Activated CD8-positive, alpha-beta memory T cell treated with anti-CD3 and anti-CD28 coated beads, Interleukin-2, amount 10 ng/mL, durations not matched to agents 7 days and 5 days (primary cell): ENCODE data around the gene MIDN. TPM values are rescaled to one million over a fixed set of nuclear protein-coding genes. Genes with fewer than 3 reads are reported as not detected.
A peak's percentile ranks its signal among the peaks of the same experiment; 100 is the strongest.

Experiments
- ATAC-seq: fragments of 150-1000 bp; cut with Tn5 transposase; one replicate; pipeline ENCODE4 v1.10.0; 2021; ENCODE audit warnings: moderate library complexity
- CTCF ChIA-PET: fragments of 350-600 bp; sonication (Branson Sonifier 250); formaldehyde crosslinking; loops from one replicate; lab custom pipeline; 2021; ENCODE audit warnings: antibody characterized with exemption; lab: Charles Lee
- DNase-seq: peaks from one replicate; pipeline ENCODE4 v3.0.0-alpha.2; 2020
- H3K27ac Mint-ChIP-seq: one replicate; pipeline ENCODE4 v1.8.0; 2021; ENCODE audit warnings: mild to moderate bottlenecking, mixed read lengths
- H3K27me3 Mint-ChIP-seq: one replicate; pipeline ENCODE4 v1.8.0; 2021; ENCODE audit warnings: mixed read lengths
- H3K36me3 Mint-ChIP-seq: one replicate; pipeline ENCODE4 v1.8.0; 2021; ENCODE audit warnings: mild to moderate bottlenecking, mixed read lengths
- H3K4me1 Mint-ChIP-seq: one replicate; pipeline ENCODE4 v1.8.0; 2021; ENCODE audit warnings: mixed read lengths
- H3K4me3 Mint-ChIP-seq: one replicate; pipeline ENCODE4 v1.8.0; 2021; ENCODE audit warnings: mild to moderate bottlenecking, moderate library complexity, mixed read lengths
- H3K9me3 Mint-ChIP-seq: one replicate; pipeline ENCODE4 v1.8.0; 2022; ENCODE audit warnings: low read depth, mixed read lengths
- total RNA-seq, 2 experiments: library from RNA; stranded (reverse); gene quantifications; one replicate each; pipeline ENCODE4 v1.2.3, GENCODE V29; 2021

MIDN gene
- total RNA-seq, 2 experiments from 2014 or later: 73.3 to 88.6 TPM

DNA sequence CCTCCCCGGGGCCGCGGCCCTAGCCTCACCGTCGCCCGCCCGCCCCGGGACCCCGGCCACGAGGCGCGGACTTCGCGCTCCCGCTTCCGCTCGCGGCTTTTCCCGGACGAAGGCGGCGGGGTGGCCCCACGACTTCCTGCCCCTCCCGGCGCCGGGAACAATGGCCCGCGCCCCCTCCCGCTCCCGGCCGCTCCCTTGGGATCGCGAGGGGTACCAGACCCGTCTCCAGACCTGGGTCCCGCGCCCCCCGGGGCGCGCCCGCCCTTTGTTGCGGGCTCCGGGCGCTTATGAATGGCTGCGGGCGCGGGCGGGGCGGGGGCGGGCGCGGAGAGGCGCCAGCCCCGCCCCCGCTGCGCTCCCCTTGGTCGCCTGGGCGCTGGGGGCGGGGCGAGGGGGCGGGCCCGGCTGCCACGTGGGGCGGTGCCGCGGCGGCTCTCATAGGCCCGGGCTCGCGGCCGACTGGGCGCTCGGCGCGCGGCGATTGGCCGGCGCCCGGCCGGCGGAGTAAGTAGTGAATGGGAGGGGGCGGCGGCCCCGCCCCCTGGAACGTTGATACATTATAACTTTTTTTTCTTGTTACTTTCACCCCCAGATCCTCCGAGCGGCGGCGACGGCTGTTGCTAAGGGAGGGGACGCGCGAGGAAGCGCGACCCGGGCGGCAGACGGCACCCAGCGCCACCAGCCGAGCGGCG is 1.1 kb downstream of the MIDN start:
- DNase-seq (peak; percentile 95), ATAC-seq (peak; percentile 56)
- no peaks in the 10 kb centered on the region for H3K9me3 Mint-ChIP-seq
- H3K27me3 Mint-ChIP-seq: no peaks in the 10 kb centered on the region
- CTCF ChIA-PET: interaction anchor here (0.6 to 1.0 kb wide), 5 partner anchors 9 to 25 kb away, joined by 3 to 14 read pairs (median 4); partner anchors contain the start of gene CIRBP
- H3K4me1 Mint-ChIP-seq: peaks cover 9% of the 10 kb centered on the region
- peaks cover 20% of the 10 kb centered on the region for H3K36me3 Mint-ChIP-seq
- H3K4me3 Mint-ChIP-seq: peak overlapping the region; percentile 74
- H3K27ac Mint-ChIP-seq: peak overlapping the region; percentile 82

DNA sequence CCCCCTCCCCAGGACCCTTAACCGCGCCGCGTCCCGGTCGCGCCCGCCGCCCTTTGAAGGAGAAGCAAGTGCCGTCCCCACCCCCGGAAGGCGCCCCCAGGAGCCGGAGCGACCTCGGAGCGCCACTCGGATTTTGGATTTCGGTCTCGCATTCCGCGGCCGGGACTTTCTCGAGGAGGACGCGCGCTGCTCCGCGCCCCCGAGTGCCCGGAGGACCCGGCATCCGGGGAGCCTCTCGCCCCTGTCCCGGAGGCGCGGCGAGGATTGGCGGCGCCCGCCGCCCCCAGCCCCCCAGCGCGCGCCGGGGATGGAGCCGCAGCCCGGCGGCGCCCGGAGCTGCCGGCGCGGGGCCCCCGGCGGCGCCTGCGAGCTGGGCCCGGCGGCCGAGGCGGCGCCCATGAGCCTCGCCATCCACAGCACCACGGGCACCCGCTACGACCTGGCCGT is 1.6 kb downstream of the MIDN start:
- Mint-ChIP-seq H3K4me1 (peaks cover 11% of the 10 kb centered on the region), H3K27ac (peak overlapping the region; percentile 82), H3K9me3 (no peaks in the 10 kb centered on the region), H3K4me3 (peak overlapping the region; percentile 74), H3K27me3 (no peaks in the 10 kb centered on the region), H3K36me3 (peaks cover 25% of the 10 kb centered on the region)
- CTCF ChIA-PET: interaction anchor here (1.0 kb wide), 1 partner anchor 17 kb away, joined by 9 read pairs; no protein-coding TSS in a partner anchor
- DNase-seq (no peak), ATAC-seq (no peak)

DNA sequence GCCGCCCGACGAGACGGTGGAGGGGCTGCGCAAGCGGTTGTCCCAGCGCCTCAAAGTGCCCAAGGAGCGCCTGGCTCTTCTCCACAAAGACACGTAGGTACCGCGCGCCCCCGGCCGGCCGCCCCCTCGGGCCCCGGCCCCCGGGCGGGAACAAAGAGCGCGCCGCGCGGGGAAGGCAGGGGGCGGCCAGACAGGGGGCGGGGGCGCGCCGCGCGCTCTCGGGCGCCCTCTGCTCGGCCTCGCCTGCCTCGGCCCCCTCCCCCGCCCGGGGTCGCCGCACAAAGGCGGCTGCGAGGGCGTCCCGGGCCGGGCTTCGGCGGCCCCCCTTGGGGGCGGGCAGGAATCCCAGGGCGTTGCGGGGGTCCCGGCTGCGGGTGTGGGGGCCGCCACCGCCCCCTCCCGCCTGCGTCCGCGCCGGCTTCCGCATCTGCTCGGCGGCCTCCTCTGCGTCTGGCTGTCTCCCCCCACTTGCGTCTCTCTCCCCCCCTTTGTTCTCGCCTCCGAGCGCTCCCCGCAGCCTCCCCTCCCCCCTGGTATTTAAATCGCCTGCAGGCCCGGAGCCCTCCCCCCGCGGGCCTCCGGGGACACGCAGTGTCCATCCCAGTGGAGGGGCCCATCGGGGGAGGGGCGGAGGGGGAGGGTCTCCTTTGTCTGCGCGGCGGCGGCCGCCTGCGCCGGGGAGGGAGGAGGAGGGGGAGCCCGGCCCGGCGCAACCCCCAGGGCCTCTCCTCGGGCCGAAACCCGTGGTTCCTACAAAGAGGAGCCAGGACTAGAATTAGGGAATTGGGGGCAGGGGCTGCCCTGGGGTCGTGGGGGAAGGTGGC is 2.3 kb downstream of the MIDN start:
- no peaks in the 10 kb centered on the region for H3K27me3 Mint-ChIP-seq
- H3K27ac Mint-ChIP-seq: peak overlapping the region; percentile 92
- peak overlapping the region; percentile 98 for H3K4me3 Mint-ChIP-seq
- H3K36me3 Mint-ChIP-seq: peaks cover 30% of the 10 kb centered on the region
- CTCF ChIA-PET: interaction anchor here (0.9 to 5.9 kb wide), 3 partner anchors 11 to 17 kb away, joined by 3 to 88 read pairs (median 9); partner anchors contain the start of gene CIRBP
- peak; percentile 76 for DNase-seq
- no peak for ATAC-seq
- peaks cover 13% of the 10 kb centered on the region for H3K4me1 Mint-ChIP-seq
- no peaks in the 10 kb centered on the region for H3K9me3 Mint-ChIP-seq

DNA sequence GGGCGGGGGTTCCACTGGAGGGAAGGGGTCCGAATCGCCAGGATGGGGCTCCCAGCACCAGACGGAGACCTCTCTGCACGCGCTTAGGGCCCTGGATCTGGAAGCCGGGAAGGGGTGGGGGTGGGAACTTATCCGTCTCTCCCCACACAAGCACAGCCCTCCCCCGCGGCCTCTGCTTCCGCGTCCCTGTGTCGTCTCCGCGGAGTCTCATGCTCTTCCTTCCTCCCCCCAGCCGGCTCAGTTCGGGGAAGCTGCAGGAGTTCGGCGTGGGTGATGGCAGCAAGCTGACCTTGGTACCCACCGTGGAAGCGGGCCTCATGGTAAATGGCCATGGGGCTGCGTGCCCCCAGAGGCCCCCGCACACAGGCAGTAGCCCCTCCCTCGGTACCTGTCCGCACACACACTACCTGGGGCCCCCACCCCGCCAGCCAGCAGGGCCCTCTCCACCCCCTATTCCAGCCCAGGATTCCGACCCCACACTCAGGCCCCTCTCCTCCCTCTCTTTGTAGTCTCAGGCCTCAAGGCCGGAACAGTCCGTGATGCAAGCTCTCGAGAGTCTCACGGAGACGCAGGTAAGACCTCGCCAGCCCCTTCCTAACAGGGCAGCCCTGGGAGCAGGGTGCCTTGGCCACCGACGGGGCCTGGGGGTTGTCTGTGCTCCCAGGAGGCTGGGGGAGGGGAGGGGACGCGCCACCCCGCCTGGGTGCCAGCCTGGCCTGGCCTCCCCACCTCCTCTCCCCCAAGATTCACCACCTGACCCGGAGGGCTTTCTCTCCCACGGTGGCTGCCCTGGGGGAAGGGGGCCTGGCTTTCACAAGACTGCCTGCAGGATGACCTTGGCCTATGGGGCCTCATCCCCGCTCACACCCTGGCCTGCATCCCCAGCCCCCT is 3.2 kb downstream of the MIDN start:
- peaks cover 30% of the 10 kb centered on the region for H3K36me3 Mint-ChIP-seq
- peaks cover 16% of the 10 kb centered on the region for H3K4me1 Mint-ChIP-seq
- no peaks in the 10 kb centered on the region for H3K9me3 Mint-ChIP-seq
- CTCF ChIA-PET: interaction anchor here (0.5 to 5.9 kb wide), 3 partner anchors 10 to 57 kb away, joined by 3 to 88 read pairs (median 3); partner anchors contain the start of gene CIRBP
- H3K27me3 Mint-ChIP-seq: no peaks in the 10 kb centered on the region
- DNase-seq (peak; percentile 83), ATAC-seq (no peak)
- peak overlapping the region; percentile 98 for H3K4me3 Mint-ChIP-seq
- H3K27ac Mint-ChIP-seq: peak overlapping the region; percentile 92

DNA sequence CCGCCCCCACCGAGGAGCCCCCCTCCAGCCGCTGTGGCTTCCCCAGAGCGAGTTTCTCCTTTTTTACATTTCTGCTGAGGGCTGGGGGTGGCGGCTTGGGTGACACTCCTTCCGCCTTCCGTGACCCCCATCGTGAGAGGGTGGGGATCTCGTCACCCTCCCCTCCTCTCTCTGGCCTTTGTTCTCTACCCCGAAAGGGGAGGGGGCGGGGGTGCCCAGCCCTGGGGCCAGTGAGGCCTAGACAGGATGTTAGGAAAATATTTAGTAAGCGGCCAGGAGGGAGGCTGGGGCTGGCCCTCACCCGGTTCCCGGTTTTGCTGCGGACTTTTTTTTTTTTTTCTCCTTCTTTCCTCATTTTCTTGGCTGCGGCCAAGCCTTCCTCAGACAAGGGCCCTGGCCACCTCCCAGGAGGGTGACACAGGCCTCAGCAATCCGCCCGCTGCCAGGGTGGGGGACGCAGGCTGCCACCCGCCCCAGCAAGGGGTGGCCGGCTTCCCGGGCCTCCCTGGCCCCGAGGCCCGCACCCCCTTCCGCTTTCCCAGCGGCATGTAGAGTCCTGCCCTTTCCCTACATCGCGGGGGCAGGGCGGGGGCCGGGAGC is 3.9 kb downstream of the MIDN start:
- H3K27ac Mint-ChIP-seq: peak overlapping the region; percentile 92
- peaks cover 31% of the 10 kb centered on the region for H3K36me3 Mint-ChIP-seq
- H3K4me3 Mint-ChIP-seq: peak overlapping the region; percentile 98
- no peak for ATAC-seq
- no peaks in the 10 kb centered on the region for H3K9me3 Mint-ChIP-seq
- H3K4me1 Mint-ChIP-seq: peaks cover 17% of the 10 kb centered on the region
- H3K27me3 Mint-ChIP-seq: no peaks in the 10 kb centered on the region
- DNase-seq: peak; percentile 84
- CTCF ChIA-PET: interaction anchor here (1.9 to 17.8 kb wide), 3 partner anchors 9 to 15 kb away, joined by 12 to 723 read pairs (median 88); partner anchors contain the start of genes ATP5F1D, CBARP and CIRBP

DNA sequence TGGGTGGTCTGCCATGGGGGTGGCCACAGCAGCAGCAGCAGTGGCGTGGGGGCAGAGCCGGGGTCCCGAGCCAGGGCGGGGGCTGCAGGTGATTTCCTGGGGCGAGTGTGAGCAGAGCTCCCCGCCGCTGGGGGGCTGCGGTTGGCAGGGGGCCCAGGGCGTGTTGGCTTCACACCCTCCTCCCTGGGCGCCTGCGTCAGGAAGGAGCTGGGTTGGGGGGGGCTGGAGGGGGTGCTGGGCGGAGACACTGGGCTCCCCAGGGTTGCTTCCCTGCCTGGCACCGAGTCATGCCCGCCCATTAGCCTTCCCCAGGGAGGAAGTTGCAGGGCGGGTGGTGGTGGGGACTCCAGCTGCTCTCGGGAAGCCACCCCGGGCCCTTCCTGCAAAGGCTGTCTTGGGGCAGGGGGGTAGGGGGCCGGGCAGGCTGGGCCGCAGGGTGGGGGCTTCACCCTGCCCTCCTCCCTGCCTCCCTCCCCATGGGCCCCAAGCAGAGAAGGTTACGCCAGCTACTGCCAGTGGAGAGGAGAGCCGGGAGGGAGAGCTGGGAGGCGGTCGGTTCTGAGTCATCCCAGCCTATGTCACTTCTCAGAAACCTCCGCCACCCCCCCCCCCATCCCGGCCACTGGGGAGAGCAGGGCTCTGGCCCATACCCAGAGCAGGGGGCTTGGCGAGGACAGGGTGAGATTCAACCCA is 4.6 kb downstream of the MIDN start:
- H3K27ac Mint-ChIP-seq: peak overlapping the region; percentile 82
- no peaks in the 10 kb centered on the region for H3K9me3 Mint-ChIP-seq
- peaks cover 22% of the 10 kb centered on the region for H3K4me1 Mint-ChIP-seq
- peak; percentile 20 for ATAC-seq
- peaks cover 36% of the 10 kb centered on the region for H3K36me3 Mint-ChIP-seq
- CTCF ChIA-PET: interaction anchor here (0.6 to 17.8 kb wide), 4 partner anchors 9 to 178 kb away, joined by 3 to 723 read pairs (median 50); partner anchors contain the start of genes ATP5F1D, CBARP and CIRBP
- peak; percentile 88 for DNase-seq
- peak overlapping the region; percentile 98 for H3K4me3 Mint-ChIP-seq
- no peaks in the 10 kb centered on the region for H3K27me3 Mint-ChIP-seq

DNA sequence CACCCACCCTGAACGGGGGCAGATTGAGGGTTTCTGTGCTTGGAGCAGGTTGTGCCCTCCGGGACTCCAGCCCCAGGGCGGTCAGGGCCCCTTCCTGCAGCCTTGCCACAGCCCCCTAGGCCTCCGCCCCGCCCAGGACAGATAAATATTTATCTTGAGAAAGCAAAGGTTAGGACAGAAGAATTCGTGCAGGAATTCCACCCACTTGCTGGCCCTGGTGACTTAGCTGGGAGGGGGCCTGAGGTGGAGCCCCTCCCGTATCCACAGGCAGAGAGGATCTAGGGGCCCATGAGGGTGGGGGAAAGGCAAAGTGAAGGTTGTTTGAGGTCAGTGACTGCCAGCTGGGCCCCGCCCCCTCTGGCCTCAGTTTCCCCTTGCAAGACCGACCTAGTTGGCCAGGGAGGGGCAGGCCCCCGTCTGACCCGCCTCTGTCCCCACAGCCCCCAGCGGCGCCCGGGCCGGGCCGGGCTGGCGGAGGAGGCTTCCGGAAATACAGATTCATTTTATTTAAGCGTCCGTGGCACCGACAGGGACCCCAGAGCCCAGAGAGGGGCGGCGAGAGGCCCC is 5.2 kb downstream of the MIDN start:
- CTCF ChIA-PET: interaction anchor here (1.9 to 17.8 kb wide), 3 partner anchors 8 to 14 kb away, joined by 12 to 723 read pairs (median 88); partner anchors contain the start of genes ATP5F1D, CBARP and CIRBP
- Mint-ChIP-seq H3K9me3 (no peaks in the 10 kb centered on the region), H3K27ac (peak overlapping the region; percentile 82)

DNA sequence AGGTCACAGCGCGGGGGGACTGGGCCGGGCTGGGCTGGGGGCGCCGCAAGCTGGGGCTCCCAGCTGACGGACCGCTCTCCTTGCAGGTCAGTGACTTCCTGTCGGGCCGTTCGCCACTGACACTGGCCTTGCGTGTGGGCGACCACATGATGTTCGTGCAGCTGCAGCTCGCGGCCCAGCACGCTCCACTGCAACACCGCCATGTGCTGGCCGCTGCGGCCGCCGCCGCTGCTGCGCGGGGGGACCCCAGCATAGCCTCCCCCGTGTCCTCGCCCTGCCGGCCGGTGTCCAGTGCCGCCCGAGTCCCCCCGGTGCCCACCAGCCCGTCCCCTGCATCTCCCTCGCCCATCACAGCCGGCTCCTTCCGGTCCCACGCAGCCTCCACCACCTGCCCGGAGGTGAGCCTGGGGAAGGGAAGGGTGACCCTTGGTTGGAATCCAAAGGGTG is 5.7 kb downstream of the MIDN start:
- CTCF ChIA-PET: interaction anchor here (1.9 to 17.8 kb wide), 3 partner anchors 8 to 13 kb away, joined by 12 to 723 read pairs (median 88); partner anchors contain the start of genes ATP5F1D, CBARP and CIRBP
- H3K27ac Mint-ChIP-seq: peak overlapping the region; percentile 68
- peaks cover 37% of the 10 kb centered on the region for H3K36me3 Mint-ChIP-seq

More for the DNA sequence above, 5.2 kb downstream of the MIDN start:
- peaks cover 37% of the 10 kb centered on the region for H3K36me3 Mint-ChIP-seq
- H3K4me3 Mint-ChIP-seq: peak overlapping the region; percentile 98
- DNase-seq (no peak), ATAC-seq (no peak)
- H3K4me1 Mint-ChIP-seq: peaks cover 28% of the 10 kb centered on the region
- no peaks in the 10 kb centered on the region for H3K27me3 Mint-ChIP-seq

DNA sequence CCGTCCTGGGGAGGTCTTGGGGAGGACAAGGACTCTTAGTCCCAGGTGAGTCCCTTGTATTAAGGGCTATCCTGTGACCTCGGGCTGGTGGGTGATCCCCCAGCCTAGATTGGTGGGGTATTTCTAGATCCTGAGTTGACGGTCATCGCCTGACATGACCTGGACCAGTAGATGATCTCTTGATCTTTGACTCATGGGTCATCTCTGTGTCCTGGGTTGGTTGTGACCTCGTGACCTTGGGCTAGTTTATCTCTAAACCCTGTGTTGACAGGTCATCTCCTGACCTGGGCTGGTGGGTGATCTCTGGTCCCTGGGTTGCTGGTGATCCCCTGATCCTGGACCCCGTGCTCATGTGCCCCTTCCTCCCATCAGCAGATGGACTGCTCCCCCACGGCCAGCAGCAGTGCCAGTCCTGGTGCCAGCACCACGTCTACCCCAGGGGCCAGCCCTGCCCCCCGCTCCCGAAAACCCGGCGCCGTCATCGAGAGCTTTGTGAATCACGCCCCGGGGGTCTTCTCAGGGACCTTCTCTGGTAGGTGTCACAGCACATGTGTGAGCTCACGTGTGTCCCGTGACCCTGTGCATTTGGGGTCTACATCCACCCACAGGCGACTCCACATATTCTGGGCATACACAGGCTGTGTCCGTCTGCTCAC is 6.3 kb downstream of the MIDN start:
- no peaks in the 10 kb centered on the region for H3K27me3 Mint-ChIP-seq
- H3K36me3 Mint-ChIP-seq: peaks cover 36% of the 10 kb centered on the region
- peaks cover 34% of the 10 kb centered on the region for H3K4me1 Mint-ChIP-seq
- H3K27ac Mint-ChIP-seq: peak overlapping the region; percentile 68
- H3K4me3 Mint-ChIP-seq: peak overlapping the region; percentile 7
- ATAC-seq (no peak), DNase-seq (no peak)
- no peaks in the 10 kb centered on the region for H3K9me3 Mint-ChIP-seq
- CTCF ChIA-PET: interaction anchor here (5.9 to 17.8 kb wide), 2 partner anchors 12 to 13 kb away, joined by 88 to 723 read pairs; partner anchors contain the start of genes ATP5F1D, CBARP and CIRBP

More for the DNA sequence above, 5.7 kb downstream of the MIDN start:
- H3K4me1 Mint-ChIP-seq: peaks cover 30% of the 10 kb centered on the region
- H3K27me3 Mint-ChIP-seq: no peaks in the 10 kb centered on the region
- no peaks in the 10 kb centered on the region for H3K9me3 Mint-ChIP-seq
- H3K4me3 Mint-ChIP-seq: no peak overlapping the region
- no peak for DNase-seq
- ATAC-seq: no peak

DNA sequence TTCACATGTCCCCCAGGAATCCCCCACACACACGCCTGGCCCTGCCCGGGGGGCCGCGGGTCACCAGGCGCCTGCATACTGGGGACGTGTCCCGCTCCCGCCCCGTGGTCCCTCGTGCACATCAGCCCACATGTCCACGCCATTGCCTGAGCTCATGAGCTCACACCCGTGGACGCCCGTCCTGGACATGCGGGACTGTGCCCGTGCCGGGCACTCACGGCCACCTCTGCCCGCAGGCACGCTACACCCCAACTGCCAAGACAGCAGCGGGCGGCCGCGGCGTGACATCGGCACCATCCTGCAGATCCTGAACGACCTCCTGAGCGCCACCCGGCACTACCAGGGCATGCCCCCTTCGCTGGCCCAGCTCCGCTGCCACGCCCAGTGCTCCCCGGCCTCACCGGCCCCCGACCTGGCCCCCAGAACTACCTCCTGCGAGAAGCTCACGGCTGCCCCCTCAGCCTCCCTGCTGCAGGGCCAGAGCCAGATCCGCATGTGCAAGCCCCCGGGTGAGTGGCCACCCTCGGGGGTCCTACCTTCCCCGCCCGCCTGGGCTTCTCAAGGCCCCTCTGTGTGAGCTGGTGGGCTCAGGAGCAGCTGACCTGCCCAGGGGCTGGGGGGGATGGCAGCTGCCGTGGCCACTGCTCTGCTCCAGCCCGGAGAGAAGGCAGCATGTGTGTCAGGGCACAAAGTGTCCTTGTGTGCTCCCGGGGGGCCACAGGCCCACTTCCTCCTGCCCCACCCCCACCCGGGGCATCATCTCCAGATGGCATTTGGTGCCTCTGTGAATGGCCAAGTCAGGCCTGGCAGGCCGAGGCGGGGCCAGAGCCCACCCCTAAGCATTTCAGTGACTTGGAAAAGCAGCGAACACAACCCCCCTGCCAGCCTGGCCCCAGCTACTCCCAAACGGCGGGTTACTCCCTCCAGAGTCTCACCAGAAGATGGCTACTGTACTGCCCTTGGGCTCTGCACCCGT is 7.1 kb downstream of the MIDN start:
- no peak for ATAC-seq
- Mint-ChIP-seq H3K9me3 (no peaks in the 10 kb centered on the region), H3K36me3 (peaks cover 35% of the 10 kb centered on the region), H3K4me1 (peaks cover 39% of the 10 kb centered on the region), H3K27me3 (no peaks in the 10 kb centered on the region), H3K4me3 (no peak overlapping the region), H3K27ac (peak overlapping the region; percentile 68)
- CTCF ChIA-PET: interaction anchor here (5.9 to 17.8 kb wide), 2 partner anchors 12 to 13 kb away, joined by 88 to 723 read pairs; partner anchors contain the start of genes ATP5F1D, CBARP and CIRBP
- no peak for DNase-seq
